ENCODE results near the gene RABL6. TPM values are rescaled to one million over a fixed set of nuclear protein-coding genes. Genes with fewer than 3 reads are reported as not detected.

RABL6 gene
- total RNA-seq, 2 donors from 2014 or later: 69.8 to 72.8 TPM

GRCh38 chr9:136804509-136805206, 3.1 kb upstream of the RABL6 start:
- Histone ChIP-seq H3K27me3 (no peaks in the 10 kb centered on the region), H3K9me3 (no peaks in the 10 kb centered on the region), H3K4me1 (peaks cover 45% of the 10 kb centered on the region), H3K4me3 (no peak overlapping the region), H3K36me3 (replicated peaks in 1 of 2; ENCODE audit: insufficient read depth in 1 of 2, low read depth in 2 of 2) (no peaks in the 10 kb centered on the region), H3K27ac (no peak overlapping the region)
- WGBS, 2 donors: 90 to 92% methylated on average over 14 to 20 of the region's 20 CpGs
- ATAC-seq (no peak), DNase-seq (peak in 2 of 4 donors; percentile 13 to 21)
- intact Hi-C loops (cut with DNase I): no loop called here
- TF ChIP-seq POLR2A (IDR thresholded peaks at IDR 0.05) (no peak), CTCF (IDR thresholded peaks at IDR 0.05) (no peak)

GRCh38 chr9:136805207-136805740, 2.5 kb upstream of the RABL6 start:
- no peak for ATAC-seq
- H3K27me3 ChIP-seq: no peaks in the 10 kb centered on the region
- H3K36me3 ChIP-seq (replicated peaks in 1 of 2; ENCODE audit: insufficient read depth in 1 of 2, low read depth in 2 of 2): no peaks in the 10 kb centered on the region
- H3K4me1 ChIP-seq: peaks cover 47% of the 10 kb centered on the region
- TF ChIP-seq POLR2A (IDR thresholded peaks at IDR 0.05) (no peak), CTCF (IDR thresholded peaks at IDR 0.05) (no peak)
- intact Hi-C loops (cut with DNase I): no loop called here
- no peak overlapping the region for H3K4me3 ChIP-seq
- WGBS, 2 donors: 91 to 93% methylated on average over 10 to 12 of the region's 12 CpGs
- H3K27ac ChIP-seq: no peak overlapping the region
- no peaks in the 10 kb centered on the region for H3K9me3 ChIP-seq
- DNase-seq: no peak

- no peaks in the 10 kb centered on the region for H3K36me3 ChIP-seq (replicated peaks in 1 of 2; ENCODE audit: insufficient read depth in 1 of 2, low read depth in 2 of 2)
- no peak overlapping the region for H3K27ac ChIP-seq
- ATAC-seq: no peak
- TF ChIP-seq POLR2A (IDR thresholded peaks at IDR 0.05) (no peak), CTCF (IDR thresholded peaks at IDR 0.05) (no peak)
- intact Hi-C loops (cut with DNase I): no loop called here
- WGBS, 2 donors: 96 to 100% methylated on average over 5 to 10 of the region's 10 CpGs
- DNase-seq: peak in 1 of 4 donors; percentile 11
- H3K27me3 ChIP-seq: no peaks in the 10 kb centered on the region
- no peaks in the 10 kb centered on the region for H3K9me3 ChIP-seq
- H3K4me1 ChIP-seq: peaks cover 47% of the 10 kb centered on the region
- no peak overlapping the region for H3K4me3 ChIP-seq
These were observed 1.7 kb upstream of the RABL6 start for GRCh38 chr9:136806067-136806466.

GRCh38 chr9:136806631-136807201, 1.0 kb upstream of the RABL6 start:
- H3K9me3 ChIP-seq: no peaks in the 10 kb centered on the region
- DNase-seq (peak in 2 of 4 donors; percentile 11), ATAC-seq (no peak)
- H3K4me1 ChIP-seq: peaks cover 44% of the 10 kb centered on the region
- no peaks in the 10 kb centered on the region for H3K27me3 ChIP-seq
- peak overlapping the region in 1 of 2 donors; percentile 60 for H3K4me3 ChIP-seq
- TF ChIP-seq POLR2A (IDR thresholded peaks at IDR 0.05): no peak
- TF ChIP-seq CTCF (IDR thresholded peaks at IDR 0.05): no peak
- no peaks in the 10 kb centered on the region for H3K36me3 ChIP-seq (replicated peaks in 1 of 2; ENCODE audit: insufficient read depth in 1 of 2, low read depth in 2 of 2)
- intact Hi-C loops (cut with DNase I): no loop called here
- H3K27ac ChIP-seq: peak overlapping the region in 3 of 4 donors; percentile 76 to 91 (median 87)
- WGBS, 2 donors: 70 to 78% methylated on average over 12 to 25 of the region's 25 CpGs

All from body of pancreas (tissue), 4 donors.